ENCODE results near the gene PBRM1. TPM values are rescaled to one million over a fixed set of nuclear protein-coding genes. Genes with fewer than 3 reads are reported as not detected.

The PBRM1 gene
- total RNA-seq, 2 donors from 2014 or later, result 73.4 to 78.5 TPM

DNA sequence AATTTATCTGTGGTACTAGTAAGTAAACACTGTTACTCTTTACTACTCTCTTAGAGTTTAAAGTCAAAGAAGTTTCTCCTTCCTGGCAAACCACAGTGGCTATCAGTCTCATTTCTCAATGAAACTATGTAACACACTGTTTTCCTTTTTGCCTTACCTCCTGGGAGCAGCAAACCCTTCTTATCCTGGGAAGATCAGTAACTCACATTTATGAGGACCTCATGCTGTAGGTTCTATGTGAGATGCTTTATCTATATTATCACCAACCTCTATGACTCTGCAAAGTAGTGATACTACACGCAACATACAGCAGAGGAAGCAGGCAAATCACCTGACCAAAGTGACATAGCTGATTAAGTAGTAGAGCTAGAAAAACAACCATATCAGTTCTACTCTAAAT is 35.3 kb downstream of the PBRM1 start:
- H3K4me1 Mint-ChIP-seq, result peaks cover 3% of the 10 kb centered on the region

DNA sequence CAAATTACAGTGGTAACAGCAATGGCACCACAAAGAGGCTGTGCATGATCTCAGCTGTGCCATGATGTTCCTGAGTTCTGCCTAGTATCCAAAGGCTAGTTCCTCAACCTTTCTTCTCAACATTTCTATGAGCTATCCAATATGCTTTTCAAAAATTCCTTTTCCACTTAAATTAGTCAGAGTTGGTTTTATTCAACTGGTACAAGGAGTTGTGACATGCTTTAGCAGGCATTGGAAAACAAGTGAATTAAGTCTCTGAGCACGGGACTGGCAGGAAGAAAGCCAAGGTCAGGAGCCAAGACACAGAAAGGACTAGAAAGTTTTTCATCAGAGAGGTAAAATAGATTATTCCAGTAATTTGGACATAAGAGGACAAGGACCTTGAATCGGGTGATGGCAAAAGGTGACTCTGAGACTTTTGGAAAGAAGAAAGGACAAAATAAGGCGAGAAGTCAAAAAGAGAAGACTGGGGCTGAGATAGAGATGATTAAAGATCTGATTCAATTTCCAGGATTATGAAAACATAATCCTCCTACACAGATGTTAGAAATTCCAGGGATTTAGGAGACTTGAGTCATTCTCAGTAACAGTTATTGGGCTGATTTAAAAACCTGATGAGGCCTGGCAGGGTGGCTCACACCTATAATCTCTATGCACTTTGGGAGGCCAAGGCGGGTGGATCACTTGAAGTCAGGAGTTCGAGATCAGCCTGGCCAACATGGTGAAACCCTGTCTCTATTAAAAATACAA is 36.1 kb downstream of the PBRM1 start:
- no peaks in the 10 kb centered on the region for H3K4me1 ChIP-seq (ENCODE audit: control insufficient read depth, insufficient read depth, low read length)
- no peak overlapping the region for H3K27ac ChIP-seq (ENCODE audit: low read depth, low read length)
- H3K27me3 ChIP-seq (ENCODE audit: control insufficient read depth, insufficient read depth, low read length, poor library complexity, severe bottlenecking), result no peaks in the 10 kb centered on the region
- peaks cover 70% of the 10 kb centered on the region for H3K36me3 Mint-ChIP-seq (ENCODE audit: low read depth)
- H3K9ac ChIP-seq (ENCODE audit: extremely low read depth, low read length, poor library complexity, severe bottlenecking), result no peak overlapping the region
- peaks cover 79% of the 10 kb centered on the region for H3K36me3 ChIP-seq (ENCODE audit: control insufficient read depth, insufficient read depth, low read length)
- WGBS, 2 experiments (ENCODE audit: insufficient coverage in 1 of 2, insufficient read length in 1 of 2), result 95 to 97% methylated on average over 5 of the region's 5 CpGs
- H3K4me3 Mint-ChIP-seq, result no peak overlapping the region
- no peaks in the 10 kb centered on the region for H3K27me3 Mint-ChIP-seq (ENCODE audit: insufficient read depth)
- peaks cover 8% of the 10 kb centered on the region for H3K4me1 Mint-ChIP-seq
- DNase-seq, result no peak
- H3K9me3 ChIP-seq (ENCODE audit: control insufficient read depth, low read length), result no peaks in the 10 kb centered on the region
- no peaks in the 10 kb centered on the region for H3K9me3 Mint-ChIP-seq
- TF ChIP-seq, protein P1, sequence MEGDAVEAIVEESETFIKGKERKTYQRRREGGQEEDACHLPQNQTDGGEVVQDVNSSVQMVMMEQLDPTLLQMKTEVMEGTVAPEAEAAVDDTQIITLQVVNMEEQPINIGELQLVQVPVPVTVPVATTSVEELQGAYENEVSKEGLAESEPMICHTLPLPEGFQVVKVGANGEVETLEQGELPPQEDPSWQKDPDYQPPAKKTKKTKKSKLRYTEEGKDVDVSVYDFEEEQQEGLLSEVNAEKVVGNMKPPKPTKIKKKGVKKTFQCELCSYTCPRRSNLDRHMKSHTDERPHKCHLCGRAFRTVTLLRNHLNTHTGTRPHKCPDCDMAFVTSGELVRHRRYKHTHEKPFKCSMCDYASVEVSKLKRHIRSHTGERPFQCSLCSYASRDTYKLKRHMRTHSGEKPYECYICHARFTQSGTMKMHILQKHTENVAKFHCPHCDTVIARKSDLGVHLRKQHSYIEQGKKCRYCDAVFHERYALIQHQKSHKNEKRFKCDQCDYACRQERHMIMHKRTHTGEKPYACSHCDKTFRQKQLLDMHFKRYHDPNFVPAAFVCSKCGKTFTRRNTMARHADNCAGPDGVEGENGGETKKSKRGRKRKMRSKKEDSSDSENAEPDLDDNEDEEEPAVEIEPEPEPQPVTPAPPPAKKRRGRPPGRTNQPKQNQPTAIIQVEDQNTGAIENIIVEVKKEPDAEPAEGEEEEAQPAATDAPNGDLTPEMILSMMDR (conservative IDR thresholded peaks at IDR 0.05), result no peak
- no peak overlapping the region for H3K27ac Mint-ChIP-seq
- H3K4me3 ChIP-seq (ENCODE audit: low read length), result no peak overlapping the region

More for the DNA sequence above, 35.3 kb downstream of the PBRM1 start:
- DNase-seq, result no peak
- Histone ChIP-seq H3K27ac (ENCODE audit: low read depth, low read length) (no peak overlapping the region), H3K4me3 (ENCODE audit: low read length) (no peak overlapping the region), H3K9me3 (ENCODE audit: control insufficient read depth, low read length) (no peaks in the 10 kb centered on the region), H3K4me1 (ENCODE audit: control insufficient read depth, insufficient read depth, low read length) (no peaks in the 10 kb centered on the region), H3K9ac (ENCODE audit: extremely low read depth, low read length, poor library complexity, severe bottlenecking) (no peak overlapping the region), H3K27me3 (ENCODE audit: control insufficient read depth, insufficient read depth, low read length, poor library complexity, severe bottlenecking) (no peaks in the 10 kb centered on the region), H3K36me3 (ENCODE audit: control insufficient read depth, insufficient read depth, low read length) (peaks cover 82% of the 10 kb centered on the region)
- no peak overlapping the region for H3K4me3 Mint-ChIP-seq
- H3K9me3 Mint-ChIP-seq, result no peaks in the 10 kb centered on the region
- no peak overlapping the region for H3K27ac Mint-ChIP-seq
- TF ChIP-seq, protein P1 (conservative IDR thresholded peaks at IDR 0.05), result no peak
- H3K36me3 Mint-ChIP-seq (ENCODE audit: low read depth), result peaks cover 67% of the 10 kb centered on the region
- no peaks in the 10 kb centered on the region for H3K27me3 Mint-ChIP-seq (ENCODE audit: insufficient read depth)
- 90% methylated on average over 1 of the region's 1 CpG; no CpG with 5 or more reads in 1 of the 2 experiments for WGBS, 2 experiments (ENCODE audit: insufficient coverage in 1 of 2, insufficient read length in 1 of 2)

DNA sequence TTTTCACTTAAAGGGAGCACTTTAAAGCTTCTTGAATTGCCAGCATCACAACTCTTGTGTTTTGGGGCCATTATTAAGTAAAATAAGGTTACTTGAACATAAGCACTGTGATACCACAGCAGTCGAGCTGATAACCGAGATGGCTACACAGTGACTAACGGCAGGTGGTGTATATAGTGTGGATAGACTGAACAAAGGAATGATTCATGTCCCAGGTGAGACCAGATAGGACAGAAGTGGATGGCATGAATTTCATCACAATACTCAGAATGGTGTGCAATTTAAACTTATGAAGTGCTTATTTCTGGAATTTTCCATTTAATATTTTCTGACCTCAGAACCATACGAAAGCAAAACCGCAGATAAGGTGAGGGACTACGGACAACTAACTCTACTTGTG is 40.2 kb downstream of the PBRM1 start:
- H3K36me3 ChIP-seq (ENCODE audit: control insufficient read depth, insufficient read depth, low read length), result peaks cover 82% of the 10 kb centered on the region

More for the DNA sequence above, 40.2 kb downstream of the PBRM1 start:
- Mint-ChIP-seq H3K27me3 (ENCODE audit: insufficient read depth) (no peaks in the 10 kb centered on the region), H3K27ac (no peak overlapping the region), H3K4me3 (no peak overlapping the region), H3K4me1 (peaks cover 13% of the 10 kb centered on the region), H3K9me3 (no peaks in the 10 kb centered on the region), H3K36me3 (ENCODE audit: low read depth) (peaks cover 62% of the 10 kb centered on the region)
- 86 to 96% methylated on average over 3 to 6 of the region's 6 CpGs for WGBS, 2 experiments (ENCODE audit: insufficient coverage in 1 of 2, insufficient read length in 1 of 2)
- DNase-seq, result no peak
- no peak overlapping the region for H3K9ac ChIP-seq (ENCODE audit: extremely low read depth, low read length, poor library complexity, severe bottlenecking)
- H3K27ac ChIP-seq (ENCODE audit: low read depth, low read length), result no peak overlapping the region
- no peaks in the 10 kb centered on the region for H3K9me3 ChIP-seq (ENCODE audit: control insufficient read depth, low read length)
- no peaks in the 10 kb centered on the region for H3K27me3 ChIP-seq (ENCODE audit: control insufficient read depth, insufficient read depth, low read length, poor library complexity, severe bottlenecking)
- H3K4me3 ChIP-seq (ENCODE audit: low read length), result no peak overlapping the region
- H3K4me1 ChIP-seq (ENCODE audit: control insufficient read depth, insufficient read depth, low read length), result no peaks in the 10 kb centered on the region
- TF ChIP-seq, protein P1 (conservative IDR thresholded peaks at IDR 0.05), result no peak

All from endodermal cell (in vitro differentiated cells).